GM12892 (cell line): ENCODE data around the gene DGKI.

Source experiments
- POLR2A ChIP-seq: IDR thresholded peaks from 2 replicates; pipeline ENCODE4 v1.6.1; 2011; ENCODE audit warnings: low read depth, low read length, control low read depth
- TAF1 ChIP-seq: IDR thresholded peaks from 2 replicates; pipeline ENCODE4 v1.6.1; 2011; ENCODE audit warnings: low read depth, mild to moderate bottlenecking, control low read depth, low read length, borderline replicate concordance

DNA sequence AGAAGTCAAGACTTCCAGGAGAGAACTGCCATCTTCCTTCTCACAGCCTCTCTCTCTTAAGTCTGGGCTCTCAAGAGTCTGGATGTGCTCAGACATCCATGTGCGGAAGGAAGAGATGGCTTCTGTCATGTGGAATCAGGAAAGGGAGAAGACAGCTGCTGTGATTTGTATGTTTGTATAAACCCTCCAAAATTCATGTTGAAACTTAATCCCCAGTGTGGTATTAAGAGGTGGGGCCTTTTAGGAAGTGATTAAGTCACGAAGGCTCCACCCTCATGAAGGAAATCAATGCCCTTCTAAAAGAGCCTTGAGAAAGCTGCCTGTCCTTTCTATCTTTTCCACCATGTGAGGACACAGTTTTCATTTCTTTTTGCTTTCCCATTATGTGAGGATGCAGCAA is 429.3 kb downstream of the DGKI start:
- TF ChIP-seq POLR2A (no peak), TAF1 (no peak)
